GM18951 (cell line): Measurements from ENCODE around the gene KCNT1.

ENCODE experiments used
- POLR2A ChIP-seq: IDR thresholded peaks from 4 replicates; pipeline ENCODE4 v1.6.1; 2011; ENCODE audit warnings: mild to moderate bottlenecking; ENCODE audit not compliant: insufficient read length, insufficient read depth; ENCODE audit errors: extremely low read depth
- in situ Hi-C: fragments of 300-500 bp; cut with MboI; formaldehyde crosslinking; loops from one replicate; pipeline ENCODE4 v1.12.0; 2022; ENCODE audit warnings: low sequenced_read_pairs, mixed read lengths, inconsistent platforms; ENCODE audit not compliant: unreplicated experiment

Gene KCNT1

GRCh38 chr9:135826188-135826545 lies 124.2 kb downstream of the KCNT1 start:
- TF ChIP-seq POLR2A, result no peak
- in situ Hi-C loops, result no loop called here

GRCh38 chr9:135827301-135827700 lies 125.3 kb downstream of the KCNT1 start:
- in situ Hi-C loops, result no loop called here
- no peak for TF ChIP-seq POLR2A

GRCh38 chr9:135827866-135828580 lies 126.0 kb downstream of the KCNT1 start:
- in situ Hi-C loops, result no loop called here
- no peak for TF ChIP-seq POLR2A

DNA sequence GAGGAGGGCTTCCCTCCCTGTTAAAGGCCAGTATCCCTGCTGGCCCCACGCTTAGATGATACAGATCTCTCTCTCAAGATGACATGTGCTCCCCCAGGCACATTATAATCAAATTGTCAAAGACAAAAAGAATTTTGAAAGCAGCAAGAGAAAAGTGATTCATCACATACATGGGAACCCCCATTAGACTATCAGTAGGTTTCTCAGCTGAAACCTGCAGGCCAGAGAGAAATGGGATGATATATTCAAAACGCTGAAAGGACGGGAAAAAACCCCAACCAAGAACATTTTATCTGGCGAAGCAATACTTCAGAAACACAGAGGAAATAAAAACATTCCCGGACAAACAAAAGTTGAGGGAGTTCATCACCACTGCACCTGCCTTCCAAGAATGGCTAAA lies 126.7 kb downstream of the KCNT1 start:
- in situ Hi-C loops, result no loop called here

DNA sequence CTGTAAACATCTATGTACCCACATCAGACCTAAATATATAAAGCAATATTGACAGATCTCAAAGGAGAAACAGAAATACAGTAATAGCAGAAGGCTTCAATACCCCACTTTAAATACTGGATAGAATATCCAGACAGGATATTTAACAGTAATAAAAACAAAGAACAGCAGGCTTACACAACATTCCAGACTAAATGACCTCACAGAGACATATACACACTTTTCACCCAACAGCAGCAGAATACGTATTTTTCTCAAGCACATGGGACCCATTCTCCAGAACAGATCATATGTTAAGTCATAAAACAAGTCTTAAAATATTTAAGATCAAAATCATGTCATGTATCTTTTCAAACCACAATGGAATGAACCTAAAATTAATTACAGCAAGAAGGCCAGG lies 128.5 kb downstream of the KCNT1 start:
- in situ Hi-C loops, result no loop called here
- TF ChIP-seq POLR2A, result no peak

More for the DNA sequence above, 126.7 kb downstream of the KCNT1 start:
- TF ChIP-seq POLR2A, result no peak

DNA sequence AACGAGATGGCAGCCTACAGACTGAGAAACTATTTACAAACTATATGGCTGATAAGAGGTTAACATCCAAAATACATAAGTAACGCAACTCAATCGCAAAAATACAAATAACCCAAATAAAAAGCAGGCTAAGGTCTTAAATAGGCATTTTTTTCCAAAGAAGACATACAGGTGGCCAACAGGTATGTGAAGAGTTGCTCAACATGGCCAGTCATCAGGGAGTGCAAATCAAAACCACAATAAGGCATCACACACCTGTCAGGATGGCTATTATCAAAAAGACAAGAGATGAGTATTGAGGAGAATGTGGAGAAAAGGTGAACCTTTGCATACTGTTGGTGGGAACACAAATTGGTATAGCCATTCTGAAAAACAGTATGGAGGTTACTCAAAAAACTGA lies 131.9 kb downstream of the KCNT1 start:
- no peak for TF ChIP-seq POLR2A
- in situ Hi-C loops, result no loop called here

- TF ChIP-seq POLR2A, result no peak
- in situ Hi-C loops, result no loop called here
Observed at GRCh38 chr9:135835131-135835530, 133.1 kb downstream of the KCNT1 start.

DNA sequence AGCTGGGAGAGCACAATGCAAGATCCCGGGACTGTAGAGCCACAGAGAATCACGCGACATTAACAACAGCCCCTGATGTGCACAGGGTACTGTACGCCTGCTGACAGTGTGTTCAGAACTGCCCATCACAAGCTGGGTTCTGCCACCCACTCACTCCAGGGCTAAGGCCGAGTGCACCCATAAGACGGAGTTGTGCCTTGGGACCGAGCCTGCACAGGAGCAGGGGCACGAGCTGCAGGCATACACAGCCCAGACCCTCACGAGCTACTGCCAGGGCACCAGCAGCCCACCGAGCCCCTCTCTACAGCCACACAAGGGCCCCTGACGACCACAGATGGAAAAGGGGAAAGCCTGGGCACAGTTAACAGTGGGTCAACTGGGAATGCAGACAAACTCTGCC lies 137.5 kb downstream of the KCNT1 start:
- in situ Hi-C loops, result no loop called here
- no peak for TF ChIP-seq POLR2A

- TF ChIP-seq POLR2A, result no peak
Observed at GRCh38 chr9:135840107-135840506, 138.1 kb downstream of the KCNT1 start.

GRCh38 chr9:135840539-135840938 lies 138.6 kb downstream of the KCNT1 start:
- in situ Hi-C loops, result no loop called here
- no peak for TF ChIP-seq POLR2A

More at GRCh38 chr9:135840107-135840506, 138.1 kb downstream of the KCNT1 start:
- in situ Hi-C loops, result no loop called here
